ENCODE measurements around the gene ASCL2. TPM values are rescaled to one million over a fixed set of nuclear protein-coding genes. Genes with fewer than 3 reads are reported as not detected.

The ASCL2 gene
- total and polyA plus RNA-seq, 10 of the 15 experiments (the other 5 are each of a cell fraction or from before 2014, with no cell fraction given): not detected

DNA sequence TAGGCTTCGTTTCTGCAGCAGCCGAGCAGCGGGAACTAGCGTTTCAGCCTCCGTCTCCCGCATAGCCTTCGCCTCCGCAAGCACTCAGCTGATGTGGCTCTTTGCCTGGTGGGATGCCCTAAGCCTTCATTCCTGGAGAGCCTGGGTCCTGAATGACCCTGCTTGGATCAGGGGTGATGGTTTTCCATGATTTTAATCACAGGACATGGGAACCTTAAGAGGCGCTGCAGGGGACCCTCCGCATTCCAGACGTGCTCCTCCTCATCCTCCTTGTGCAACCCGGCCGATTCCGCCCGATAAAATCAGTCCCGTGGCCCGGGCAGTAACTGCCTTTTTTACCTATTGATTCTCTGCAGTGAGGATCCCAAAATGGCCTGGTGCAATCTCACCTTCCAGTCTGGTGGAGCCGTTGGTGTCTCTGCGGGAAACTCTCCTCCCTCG lies 23.2 kb upstream of the ASCL2 start:
- no peak for ATAC-seq
- in situ Hi-C loops (cut with MboI): no loop called here

More for the DNA sequence above, 23.2 kb upstream of the ASCL2 start:
- BruUV-seq (replicated peaks): no TSS peak
- WGBS (ENCODE audit: insufficient coverage, insufficient replicate concordance, low lambda C conversion rate, missing lambda C conversion rate): 68% methylated on average over 20 of the region's 20 CpGs
- H3K79me2 ChIP-seq (ENCODE audit: control insufficient read depth, insufficient read depth, low read length): no peaks in the 10 kb centered on the region
- ChIA-PET SMC1A (ENCODE audit: uncharacterized antibody, unreplicated experiment) (no interaction called here), RAD21 (ENCODE audit: unreplicated experiment) (interaction anchor here (1.2 kb wide), 1 partner anchor 12 kb away, joined by 3 read pairs; no protein-coding TSS in a partner anchor), POLR2A (no interaction called here), CTCF (no interaction called here)
- H3K9me3 ChIP-seq (replicated peaks; ENCODE audit: control insufficient read depth, insufficient read depth, low read length): no peaks in the 10 kb centered on the region
- intact Hi-C loops (cut with micrococcal nuclease; ENCODE audit: unreplicated experiment): no loop called here
- no peak overlapping the region for H3K4me2 ChIP-seq (ENCODE audit: control insufficient read depth, insufficient read depth)
- H3K27me3 ChIP-seq (replicated peaks in 1 of 2; ENCODE audit: control insufficient read depth in 2 of 2, insufficient read depth in 2 of 2, low read length in 1 of 2): no peaks in the 10 kb centered on the region; a peak in 2 of 4 replicates
- DNase-seq (ENCODE audit: low read depth, low spot score): no peak
- H3K4me1 ChIP-seq (ENCODE audit: control insufficient read depth, insufficient read depth, low read length): no peaks in the 10 kb centered on the region
- H3K27ac ChIP-seq (ENCODE audit: control insufficient read depth, insufficient read depth): no peak overlapping the region
- no peak overlapping the region for H3K9ac ChIP-seq (ENCODE audit: control insufficient read depth, insufficient read depth, low read length)
- H3K4me3 ChIP-seq: no peak overlapping the region
- no peak for FAIRE-seq
- H3K36me3 ChIP-seq (ENCODE audit: control insufficient read depth in 2 of 2, insufficient read depth in 2 of 2, low read length in 1 of 2): no peaks in the 10 kb centered on the region
- TF ChIP-seq MTA2 (IDR thresholded peaks at IDR 0.05; ENCODE audit: low read depth): no peak
- no peak for TF ChIP-seq MEF2A (IDR thresholded peaks at IDR 0.05; ENCODE audit: insufficient read depth, low read depth, low read length)
- no peak for TF ChIP-seq SP1 (IDR thresholded peaks at IDR 0.05; ENCODE audit: low read depth, low read length)
- TF ChIP-seq EP300 (IDR thresholded peaks at IDR 0.05; ENCODE audit: borderline replicate concordance in 1 of 2, control insufficient read depth in 1 of 2, low read depth in 2 of 2, low read length in 2 of 2): no peak
- no peak for TF ChIP-seq HCFC1 (IDR thresholded peaks at IDR 0.05; ENCODE audit: low read length)
- no peak for TF ChIP-seq SUZ12 (IDR thresholded peaks at IDR 0.05; ENCODE audit: unreplicated experiment)
- no peak for TF ChIP-seq CHD2 (IDR thresholded peaks at IDR 0.05; ENCODE audit: borderline replicate concordance, low read depth, low read length)
- no peak for TF ChIP-seq ZNF622 (IDR thresholded peaks at IDR 0.05)
- TF ChIP-seq KAT2A (conservative IDR thresholded peaks at IDR 0.05; ENCODE audit: control insufficient read depth, low read depth, low read length): no peak
- TF ChIP-seq, protein P1, sequence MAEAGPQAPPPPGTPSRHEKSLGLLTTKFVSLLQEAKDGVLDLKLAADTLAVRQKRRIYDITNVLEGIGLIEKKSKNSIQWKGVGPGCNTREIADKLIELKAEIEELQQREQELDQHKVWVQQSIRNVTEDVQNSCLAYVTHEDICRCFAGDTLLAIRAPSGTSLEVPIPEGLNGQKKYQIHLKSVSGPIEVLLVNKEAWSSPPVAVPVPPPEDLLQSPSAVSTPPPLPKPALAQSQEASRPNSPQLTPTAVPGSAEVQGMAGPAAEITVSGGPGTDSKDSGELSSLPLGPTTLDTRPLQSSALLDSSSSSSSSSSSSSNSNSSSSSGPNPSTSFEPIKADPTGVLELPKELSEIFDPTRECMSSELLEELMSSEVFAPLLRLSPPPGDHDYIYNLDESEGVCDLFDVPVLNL (IDR thresholded peaks at IDR 0.05; ENCODE audit: low read depth, low read length): no peak
- TF ChIP-seq FOS (IDR thresholded peaks at IDR 0.05; ENCODE audit: borderline replicate concordance, extremely low read depth, insufficient read length): no peak
- TF ChIP-seq, protein P2, sequence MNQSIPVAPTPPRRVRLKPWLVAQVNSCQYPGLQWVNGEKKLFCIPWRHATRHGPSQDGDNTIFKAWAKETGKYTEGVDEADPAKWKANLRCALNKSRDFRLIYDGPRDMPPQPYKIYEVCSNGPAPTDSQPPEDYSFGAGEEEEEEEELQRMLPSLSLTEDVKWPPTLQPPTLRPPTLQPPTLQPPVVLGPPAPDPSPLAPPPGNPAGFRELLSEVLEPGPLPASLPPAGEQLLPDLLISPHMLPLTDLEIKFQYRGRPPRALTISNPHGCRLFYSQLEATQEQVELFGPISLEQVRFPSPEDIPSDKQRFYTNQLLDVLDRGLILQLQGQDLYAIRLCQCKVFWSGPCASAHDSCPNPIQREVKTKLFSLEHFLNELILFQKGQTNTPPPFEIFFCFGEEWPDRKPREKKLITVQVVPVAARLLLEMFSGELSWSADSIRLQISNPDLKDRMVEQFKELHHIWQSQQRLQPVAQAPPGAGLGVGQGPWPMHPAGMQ (IDR thresholded peaks at IDR 0.05; ENCODE audit: borderline replicate concordance): no peak
- TF ChIP-seq, protein P3, sequence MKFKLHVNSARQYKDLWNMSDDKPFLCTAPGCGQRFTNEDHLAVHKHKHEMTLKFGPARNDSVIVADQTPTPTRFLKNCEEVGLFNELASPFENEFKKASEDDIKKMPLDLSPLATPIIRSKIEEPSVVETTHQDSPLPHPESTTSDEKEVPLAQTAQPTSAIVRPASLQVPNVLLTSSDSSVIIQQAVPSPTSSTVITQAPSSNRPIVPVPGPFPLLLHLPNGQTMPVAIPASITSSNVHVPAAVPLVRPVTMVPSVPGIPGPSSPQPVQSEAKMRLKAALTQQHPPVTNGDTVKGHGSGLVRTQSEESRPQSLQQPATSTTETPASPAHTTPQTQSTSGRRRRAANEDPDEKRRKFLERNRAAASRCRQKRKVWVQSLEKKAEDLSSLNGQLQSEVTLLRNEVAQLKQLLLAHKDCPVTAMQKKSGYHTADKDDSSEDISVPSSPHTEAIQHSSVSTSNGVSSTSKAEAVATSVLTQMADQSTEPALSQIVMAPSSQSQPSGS (IDR thresholded peaks at IDR 0.05; ENCODE audit: low read length): no peak
- TF ChIP-seq, protein P4, sequence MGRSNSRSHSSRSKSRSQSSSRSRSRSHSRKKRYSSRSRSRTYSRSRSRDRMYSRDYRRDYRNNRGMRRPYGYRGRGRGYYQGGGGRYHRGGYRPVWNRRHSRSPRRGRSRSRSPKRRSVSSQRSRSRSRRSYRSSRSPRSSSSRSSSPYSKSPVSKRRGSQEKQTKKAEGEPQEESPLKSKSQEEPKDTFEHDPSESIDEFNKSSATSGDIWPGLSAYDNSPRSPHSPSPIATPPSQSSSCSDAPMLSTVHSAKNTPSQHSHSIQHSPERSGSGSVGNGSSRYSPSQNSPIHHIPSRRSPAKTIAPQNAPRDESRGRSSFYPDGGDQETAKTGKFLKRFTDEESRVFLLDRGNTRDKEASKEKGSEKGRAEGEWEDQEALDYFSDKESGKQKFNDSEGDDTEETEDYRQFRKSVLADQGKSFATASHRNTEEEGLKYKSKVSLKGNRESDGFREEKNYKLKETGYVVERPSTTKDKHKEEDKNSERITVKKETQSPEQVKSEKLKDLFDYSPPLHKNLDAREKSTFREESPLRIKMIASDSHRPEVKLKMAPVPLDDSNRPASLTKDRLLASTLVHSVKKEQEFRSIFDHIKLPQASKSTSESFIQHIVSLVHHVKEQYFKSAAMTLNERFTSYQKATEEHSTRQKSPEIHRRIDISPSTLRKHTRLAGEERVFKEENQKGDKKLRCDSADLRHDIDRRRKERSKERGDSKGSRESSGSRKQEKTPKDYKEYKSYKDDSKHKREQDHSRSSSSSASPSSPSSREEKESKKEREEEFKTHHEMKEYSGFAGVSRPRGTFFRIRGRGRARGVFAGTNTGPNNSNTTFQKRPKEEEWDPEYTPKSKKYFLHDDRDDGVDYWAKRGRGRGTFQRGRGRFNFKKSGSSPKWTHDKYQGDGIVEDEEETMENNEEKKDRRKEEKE (IDR thresholded peaks at IDR 0.05): no peak
- no peak for TF ChIP-seq HDAC6 (IDR thresholded peaks at IDR 0.05; ENCODE audit: unreplicated experiment)
- H2AFZ ChIP-seq (ENCODE audit: control insufficient read depth, low read depth, low read length): no peak overlapping the region
- no peaks in the 10 kb centered on the region for H4K20me1 ChIP-seq (ENCODE audit: control insufficient read depth, insufficient read depth)
